Forelimb muscle (tissue), 1 donor: Measurements from ENCODE around the gene MMP15. TPM values are rescaled to one million over a fixed set of nuclear protein-coding genes. Genes with fewer than 3 reads are reported as not detected.
"Not testable (repeated sequence)": the region's sequence is repeated elsewhere in the genome, so short reads cannot be mapped to it uniquely, and the experiment has no call there.

ENCODE experiments used
- DNase-seq: peaks from one replicate; pipeline ENCODE4 v3.0.0-alpha.2; 2013; ENCODE audit warnings: low read depth
- polyA plus RNA-seq: library from polyadenylated mRNA; unstranded; fragments of 120-200 nt; gene quantifications from one replicate; pipeline ENCODE4 v1.2.1, GENCODE V29; 2013; ENCODE audit not compliant: insufficient read length

MMP15 gene
- polyA plus RNA-seq, 1 donor = 24.4 TPM

GRCh38 chr16:57996406-57997175 lies 29.0 kb upstream of the MMP15 start:
- DNase-seq = no peak

- no peak for DNase-seq
Observed at GRCh38 chr16:57997176-57997527, 28.4 kb upstream of the MMP15 start.

GRCh38 chr16:57997528-57998265 lies 27.9 kb upstream of the MMP15 start:
- no peak for DNase-seq

- no peak for DNase-seq
Observed at GRCh38 chr16:57998486-57998885, 27.1 kb upstream of the MMP15 start.

GRCh38 chr16:57998992-57999365 lies 26.6 kb upstream of the MMP15 start:
- no peak for DNase-seq

GRCh38 chr16:57999366-57999970 lies 26.1 kb upstream of the MMP15 start:
- DNase-seq = no peak

GRCh38 chr16:57999971-58000705 lies 25.4 kb upstream of the MMP15 start, which contains the start of gene ZNF319:
TSS of gene ZNF319 (minus strand) at chr16:58000672. CDS start at chr16:57998265, 2,407 bp downstream.
- no peak for DNase-seq

- DNase-seq = peak; percentile 59
Observed at GRCh38 chr16:58000706-58001676, 24.6 kb upstream of the MMP15 start, which contains the start of gene USB1. TSS of gene USB1 (plus strand) at chr16:58001407. CDS start at chr16:58001484, 77 bp downstream.

GRCh38 chr16:58001781-58002415 lies 23.7 kb upstream of the MMP15 start:
- no peak for DNase-seq

GRCh38 chr16:58002416-58002800 lies 23.1 kb upstream of the MMP15 start:
- no peak for DNase-seq

GRCh38 chr16:58002936-58003335 lies 22.6 kb upstream of the MMP15 start:
- no peak for DNase-seq

- not testable (repeated sequence) for DNase-seq
Observed at GRCh38 chr16:58004736-58005135, 20.8 kb upstream of the MMP15 start.

- no peak for DNase-seq
Observed at GRCh38 chr16:58009856-58010416, 15.6 kb upstream of the MMP15 start.

- no peak for DNase-seq
Observed at GRCh38 chr16:58010886-58011285, 14.7 kb upstream of the MMP15 start.

GRCh38 chr16:58011652-58012051 lies 13.9 kb upstream of the MMP15 start:
- no peak for DNase-seq

GRCh38 chr16:58012481-58012880 lies 13.1 kb upstream of the MMP15 start:
- no peak for DNase-seq

- no peak for DNase-seq
Observed at GRCh38 chr16:58013201-58013956, 12.2 kb upstream of the MMP15 start.

- no peak for DNase-seq
Observed at GRCh38 chr16:58016840-58017446, 8.6 kb upstream of the MMP15 start.

- DNase-seq = no peak
Observed at GRCh38 chr16:58018803-58019202, 6.8 kb upstream of the MMP15 start.
